ENCODE data around the gene ARPC1B.
"Not testable (repeated sequence)": the region's sequence is repeated elsewhere in the genome, so short reads cannot be mapped to it uniquely, and the experiment has no call there.

The ARPC1B gene

DNA sequence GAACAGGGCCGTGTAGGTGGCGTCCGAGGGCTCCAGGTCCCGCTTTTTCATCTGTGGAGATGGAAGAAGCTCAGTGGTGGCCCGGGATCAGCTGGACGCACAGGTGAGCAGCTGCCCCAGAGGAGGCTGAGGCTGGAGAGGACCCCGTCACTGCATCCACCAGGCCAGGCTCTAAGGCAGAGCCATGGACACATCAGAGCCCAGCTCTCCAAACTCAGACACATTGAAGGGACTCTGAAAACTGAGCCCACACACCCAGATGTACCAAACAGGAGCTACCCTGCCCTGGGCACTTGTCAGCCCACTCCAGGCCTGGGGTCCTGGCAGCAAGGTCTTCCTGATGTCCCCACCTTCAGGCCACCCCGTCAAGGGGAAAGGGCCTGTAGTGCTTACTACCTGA lies 55.2 kb downstream of the ARPC1B start:
- Histone ChIP-seq H3K9me2 (replicated peaks; ENCODE audit: low read depth, low read length) (no peaks in the 10 kb centered on the region), H3K4me3 (ENCODE audit: low read length, poor library complexity, severe bottlenecking) (no peak overlapping the region), H4K20me1 (ENCODE audit: insufficient read depth, low read length, poor library complexity, severe bottlenecking) (no peaks in the 10 kb centered on the region), H3K4me1 (ENCODE audit: insufficient read depth, low read length, poor library complexity, severe bottlenecking) (no peaks in the 10 kb centered on the region), H3K9me3 (ENCODE audit: insufficient read depth, low read depth, low read length) (no peaks in the 10 kb centered on the region), H3K27me3 (ENCODE audit: insufficient read depth, low read length, poor library complexity, severe bottlenecking) (no peaks in the 10 kb centered on the region), H3K9ac (ENCODE audit: low read depth, low read length, poor library complexity, severe bottlenecking) (no peak overlapping the region), H3F3A (ENCODE audit: low read depth) (no peaks in the 10 kb centered on the region), H3K4me2 (ENCODE audit: low read depth, low read length, poor library complexity, severe bottlenecking) (no peak overlapping the region), H3K36me3 (ENCODE audit: insufficient read depth, low read length) (peaks cover 18% of the 10 kb centered on the region; the same call in 1 of the 2 replicates), H3K79me2 (ENCODE audit: insufficient read depth, low read length) (peaks cover 1% of the 10 kb centered on the region; the same call in 1 of the 2 replicates), H2AFZ (ENCODE audit: low read length) (no peak overlapping the region)
- TF ChIP-seq, protein P1, sequence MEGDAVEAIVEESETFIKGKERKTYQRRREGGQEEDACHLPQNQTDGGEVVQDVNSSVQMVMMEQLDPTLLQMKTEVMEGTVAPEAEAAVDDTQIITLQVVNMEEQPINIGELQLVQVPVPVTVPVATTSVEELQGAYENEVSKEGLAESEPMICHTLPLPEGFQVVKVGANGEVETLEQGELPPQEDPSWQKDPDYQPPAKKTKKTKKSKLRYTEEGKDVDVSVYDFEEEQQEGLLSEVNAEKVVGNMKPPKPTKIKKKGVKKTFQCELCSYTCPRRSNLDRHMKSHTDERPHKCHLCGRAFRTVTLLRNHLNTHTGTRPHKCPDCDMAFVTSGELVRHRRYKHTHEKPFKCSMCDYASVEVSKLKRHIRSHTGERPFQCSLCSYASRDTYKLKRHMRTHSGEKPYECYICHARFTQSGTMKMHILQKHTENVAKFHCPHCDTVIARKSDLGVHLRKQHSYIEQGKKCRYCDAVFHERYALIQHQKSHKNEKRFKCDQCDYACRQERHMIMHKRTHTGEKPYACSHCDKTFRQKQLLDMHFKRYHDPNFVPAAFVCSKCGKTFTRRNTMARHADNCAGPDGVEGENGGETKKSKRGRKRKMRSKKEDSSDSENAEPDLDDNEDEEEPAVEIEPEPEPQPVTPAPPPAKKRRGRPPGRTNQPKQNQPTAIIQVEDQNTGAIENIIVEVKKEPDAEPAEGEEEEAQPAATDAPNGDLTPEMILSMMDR (conservative IDR thresholded peaks at IDR 0.05; ENCODE audit: low read length): no peak
- TF ChIP-seq EZH2phosphoT487 (IDR thresholded peaks at IDR 0.05; ENCODE audit: borderline replicate concordance): no peak

DNA sequence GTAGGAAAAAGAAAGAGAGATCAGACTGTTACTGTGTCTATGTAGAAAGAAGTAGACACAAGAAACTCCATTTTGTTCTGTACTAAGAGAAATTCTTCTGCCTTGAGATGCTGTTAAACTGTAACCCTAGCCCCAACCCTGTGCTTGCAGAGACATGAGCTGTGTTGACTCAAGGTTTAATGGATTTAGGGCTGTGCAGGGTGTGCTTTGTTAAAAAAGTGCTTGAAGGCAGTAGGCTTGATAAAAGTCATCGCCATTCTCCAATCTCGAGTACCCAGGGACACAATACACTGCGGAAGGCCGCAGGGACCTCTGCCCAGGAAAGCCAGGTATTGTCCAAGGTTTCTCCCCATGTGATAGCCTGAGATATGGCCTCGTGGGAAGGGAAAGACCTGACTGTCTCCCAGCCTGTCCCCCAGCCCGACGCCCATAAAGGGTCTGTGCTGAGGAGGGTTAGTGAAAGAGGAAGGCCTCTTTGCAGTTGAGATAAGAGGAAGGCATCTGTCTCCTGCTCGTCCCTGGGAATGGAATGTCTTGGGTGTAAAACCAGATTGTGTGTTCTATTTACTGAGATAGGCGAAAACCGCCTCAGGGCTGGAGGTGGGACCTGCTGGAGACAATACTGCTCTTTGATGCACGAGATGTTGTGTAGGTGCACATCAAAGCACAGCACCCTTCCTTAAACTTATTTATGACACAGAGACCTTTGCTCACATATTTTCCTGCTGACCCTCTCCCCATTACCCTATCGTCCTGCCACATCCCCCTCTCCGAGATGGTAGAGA lies 57.4 kb downstream of the ARPC1B start:
- not testable (repeated sequence) for H3K27me3 ChIP-seq (ENCODE audit: insufficient read depth, low read length, poor library complexity, severe bottlenecking); H3K9ac ChIP-seq (ENCODE audit: low read depth, low read length, poor library complexity, severe bottlenecking); H2AFZ ChIP-seq (ENCODE audit: low read length); H3K9me2 ChIP-seq (replicated peaks; ENCODE audit: low read depth, low read length); H3K4me2 ChIP-seq (ENCODE audit: low read depth, low read length, poor library complexity, severe bottlenecking); H3K4me1 ChIP-seq (ENCODE audit: insufficient read depth, low read length, poor library complexity, severe bottlenecking); H3K4me3 ChIP-seq (ENCODE audit: low read length, poor library complexity, severe bottlenecking); H4K20me1 ChIP-seq (ENCODE audit: insufficient read depth, low read length, poor library complexity, severe bottlenecking); H3F3A ChIP-seq (ENCODE audit: low read depth); H3K9me3 ChIP-seq (ENCODE audit: insufficient read depth, low read depth, low read length)
- H3K79me2 ChIP-seq (ENCODE audit: insufficient read depth, low read length): peaks cover 16% of the 10 kb centered on the region
- peaks cover 16% of the 10 kb centered on the region; the same call in 1 of the 2 replicates for H3K36me3 ChIP-seq (ENCODE audit: insufficient read depth, low read length)

DNA sequence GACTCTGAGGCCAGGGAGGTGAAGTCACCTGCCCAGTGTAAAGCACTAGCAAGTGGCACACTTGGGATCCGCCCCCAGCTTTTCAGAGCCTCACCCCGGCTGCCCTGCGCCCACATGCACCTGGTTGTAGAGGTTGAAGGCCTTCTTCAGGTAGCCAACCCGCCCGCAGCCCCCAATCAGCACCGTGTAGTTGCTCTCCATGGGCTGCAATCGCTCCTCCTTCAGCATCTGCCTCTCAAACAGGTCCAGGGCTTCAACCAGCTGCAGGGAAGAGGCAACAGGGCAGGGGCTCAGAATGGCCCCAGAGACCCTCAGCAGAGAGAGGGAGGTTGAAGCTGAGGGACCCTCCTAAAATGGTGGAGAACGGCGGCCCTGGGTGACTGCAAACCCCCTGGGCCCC lies 58.6 kb downstream of the ARPC1B start:
- Histone ChIP-seq H2AFZ (ENCODE audit: low read length) (no peak overlapping the region), H3K9ac (ENCODE audit: low read depth, low read length, poor library complexity, severe bottlenecking) (no peak overlapping the region), H3K36me3 (ENCODE audit: insufficient read depth, low read length) (peaks cover 16% of the 10 kb centered on the region; the same call in 1 of the 2 replicates), H3F3A (ENCODE audit: low read depth) (no peaks in the 10 kb centered on the region), H3K4me1 (ENCODE audit: insufficient read depth, low read length, poor library complexity, severe bottlenecking) (peaks cover 12% of the 10 kb centered on the region), H3K4me2 (ENCODE audit: low read depth, low read length, poor library complexity, severe bottlenecking) (no peak overlapping the region), H3K9me3 (ENCODE audit: insufficient read depth, low read depth, low read length) (no peaks in the 10 kb centered on the region), H3K4me3 (ENCODE audit: low read length, poor library complexity, severe bottlenecking) (no peak overlapping the region), H3K79me2 (ENCODE audit: insufficient read depth, low read length) (peaks cover 28% of the 10 kb centered on the region), H3K9me2 (replicated peaks; ENCODE audit: low read depth, low read length) (no peaks in the 10 kb centered on the region), H4K20me1 (ENCODE audit: insufficient read depth, low read length, poor library complexity, severe bottlenecking) (peaks cover 10% of the 10 kb centered on the region), H3K27me3 (ENCODE audit: insufficient read depth, low read length, poor library complexity, severe bottlenecking) (no peaks in the 10 kb centered on the region)
- TF ChIP-seq, protein P1 (conservative IDR thresholded peaks at IDR 0.05; ENCODE audit: low read length): no peak
- no peak for TF ChIP-seq EZH2phosphoT487 (IDR thresholded peaks at IDR 0.05; ENCODE audit: borderline replicate concordance)
